ENCODE results near the gene PPIL6. TPM values are rescaled to one million over a fixed set of nuclear protein-coding genes. Genes with fewer than 3 reads are reported as not detected.

PPIL6 gene
- total RNA-seq, 2 experiments from 2014 or later: 0.84 to 1.3 TPM

DNA sequence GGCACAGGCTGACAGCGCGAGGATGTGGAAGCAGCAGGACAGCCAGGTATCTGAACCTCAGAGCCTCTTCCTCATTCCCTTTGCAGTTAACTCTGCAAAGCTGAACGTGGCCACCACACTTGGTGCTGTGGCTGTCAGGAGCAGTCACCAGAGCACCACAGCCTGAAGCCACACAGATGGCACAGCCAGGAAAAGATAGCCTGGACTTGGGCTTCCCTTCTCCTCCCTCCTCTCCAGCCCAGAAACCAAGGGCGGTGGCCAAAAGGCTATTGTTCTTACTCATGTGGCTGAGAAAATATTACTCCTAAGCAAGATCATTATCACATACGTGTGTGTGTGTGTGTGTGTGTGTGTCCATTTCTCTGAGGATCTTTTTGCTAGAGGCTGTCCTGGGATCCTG, 97.9 kb downstream of the PPIL6 start:
- H3K27me3 Mint-ChIP-seq: no peaks in the 10 kb centered on the region
- H3K4me1 ChIP-seq (ENCODE audit: insufficient read depth, low read length): no peaks in the 10 kb centered on the region
- no peaks in the 10 kb centered on the region for H3K36me3 Mint-ChIP-seq (ENCODE audit: low read depth)
- no peaks in the 10 kb centered on the region for H3K27me3 ChIP-seq (ENCODE audit: control insufficient read depth in 1 of 2, insufficient read depth in 2 of 2, low read length in 2 of 2)
- H3K27ac ChIP-seq (ENCODE audit: low read depth in 1 of 2, low read length in 2 of 2): no peak overlapping the region
- no peaks in the 10 kb centered on the region for H3K9me3 Mint-ChIP-seq
- DNase-seq (no peak), ATAC-seq (ENCODE audit: poor library complexity) (no peak)
- no peak overlapping the region for H3K4me3 Mint-ChIP-seq
- H3K4me3 ChIP-seq (ENCODE audit: low read length): no peak overlapping the region
- no peaks in the 10 kb centered on the region for H3K9me3 ChIP-seq (ENCODE audit: control insufficient read depth in 1 of 2, insufficient read depth in 1 of 2, low read length in 2 of 2)
- TF ChIP-seq, protein P1, sequence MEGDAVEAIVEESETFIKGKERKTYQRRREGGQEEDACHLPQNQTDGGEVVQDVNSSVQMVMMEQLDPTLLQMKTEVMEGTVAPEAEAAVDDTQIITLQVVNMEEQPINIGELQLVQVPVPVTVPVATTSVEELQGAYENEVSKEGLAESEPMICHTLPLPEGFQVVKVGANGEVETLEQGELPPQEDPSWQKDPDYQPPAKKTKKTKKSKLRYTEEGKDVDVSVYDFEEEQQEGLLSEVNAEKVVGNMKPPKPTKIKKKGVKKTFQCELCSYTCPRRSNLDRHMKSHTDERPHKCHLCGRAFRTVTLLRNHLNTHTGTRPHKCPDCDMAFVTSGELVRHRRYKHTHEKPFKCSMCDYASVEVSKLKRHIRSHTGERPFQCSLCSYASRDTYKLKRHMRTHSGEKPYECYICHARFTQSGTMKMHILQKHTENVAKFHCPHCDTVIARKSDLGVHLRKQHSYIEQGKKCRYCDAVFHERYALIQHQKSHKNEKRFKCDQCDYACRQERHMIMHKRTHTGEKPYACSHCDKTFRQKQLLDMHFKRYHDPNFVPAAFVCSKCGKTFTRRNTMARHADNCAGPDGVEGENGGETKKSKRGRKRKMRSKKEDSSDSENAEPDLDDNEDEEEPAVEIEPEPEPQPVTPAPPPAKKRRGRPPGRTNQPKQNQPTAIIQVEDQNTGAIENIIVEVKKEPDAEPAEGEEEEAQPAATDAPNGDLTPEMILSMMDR (IDR thresholded peaks at IDR 0.05): no peak
- POLR2A ChIA-PET: no interaction called here
- H3K4me1 Mint-ChIP-seq (ENCODE audit: low read depth): no peaks in the 10 kb centered on the region
- intact Hi-C loops (cut with DNase I, micrococcal nuclease): no loop called here
- H3K27ac Mint-ChIP-seq: no peak overlapping the region
- no peaks in the 10 kb centered on the region for H3K36me3 ChIP-seq (ENCODE audit: insufficient read depth, low read length)
- CTCF ChIA-PET: no interaction called here

DNA sequence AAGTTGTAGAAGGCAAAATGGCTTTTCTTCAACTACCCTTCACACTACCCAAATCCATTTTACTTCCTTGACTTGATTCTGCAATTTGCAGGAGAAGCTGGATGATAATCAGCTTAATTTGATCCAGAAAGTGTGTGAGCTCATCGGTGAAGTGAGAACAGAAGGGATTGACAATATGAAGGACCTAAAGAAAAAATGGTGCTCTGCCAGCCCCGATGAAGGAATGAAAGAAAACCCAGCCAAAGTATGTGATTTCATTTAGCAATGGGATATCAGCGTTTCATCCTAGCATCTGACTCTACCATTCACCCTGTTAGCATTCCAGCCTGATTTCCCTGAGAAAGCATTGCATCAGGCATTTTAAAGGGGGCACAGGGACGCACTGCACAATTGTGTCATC, 99.6 kb downstream of the PPIL6 start:
- Mint-ChIP-seq H3K27ac (no peak overlapping the region), H3K4me3 (no peak overlapping the region), H3K4me1 (ENCODE audit: low read depth) (no peaks in the 10 kb centered on the region), H3K9me3 (no peaks in the 10 kb centered on the region), H3K27me3 (no peaks in the 10 kb centered on the region), H3K36me3 (ENCODE audit: low read depth) (no peaks in the 10 kb centered on the region)
- ChIA-PET CTCF (no interaction called here), POLR2A (no interaction called here)
- Histone ChIP-seq H3K27ac (ENCODE audit: low read depth in 1 of 2, low read length in 2 of 2) (no peak overlapping the region), H3K36me3 (ENCODE audit: insufficient read depth, low read length) (no peaks in the 10 kb centered on the region), H3K4me1 (ENCODE audit: insufficient read depth, low read length) (no peaks in the 10 kb centered on the region), H3K27me3 (ENCODE audit: control insufficient read depth in 1 of 2, insufficient read depth in 2 of 2, low read length in 2 of 2) (no peaks in the 10 kb centered on the region), H3K9me3 (ENCODE audit: control insufficient read depth in 1 of 2, insufficient read depth in 1 of 2, low read length in 2 of 2) (no peaks in the 10 kb centered on the region), H3K4me3 (ENCODE audit: low read length) (no peak overlapping the region)
- TF ChIP-seq, protein P1 (IDR thresholded peaks at IDR 0.05): no peak
- no peak for ATAC-seq (ENCODE audit: poor library complexity)
- no peak for DNase-seq
- intact Hi-C loops (cut with DNase I, micrococcal nuclease): no loop called here

Other genes starting within 250 kb of the PPIL6 start
- 100 to 1,000 TPM; 179 to 183 TPM for gene CD164, start 58.2 kb downstream of the PPIL6 start, total RNA-seq
- gene SMPD2, start 96 bp upstream of the PPIL6 start, total RNA-seq: 10 to 100 TPM; 25.7 to 27.3 TPM
- 100 to 1,000 TPM; 106 to 107 TPM for gene MICAL1, start 15.1 kb upstream of the PPIL6 start, total RNA-seq
- 10 to 100 TPM; 10.4 to 10.5 TPM for gene ZBTB24, start 42.6 kb upstream of the PPIL6 start, total RNA-seq

All from CD4-positive, alpha-beta T cell (primary cell).